ENCODE results near the gene DAGLA. TPM values are rescaled to one million over a fixed set of nuclear protein-coding genes. Genes with fewer than 3 reads are reported as not detected.

DAGLA gene
- total RNA-seq, 2 experiments from 2014 or later: 0.06 to 0.13 TPM

DNA sequence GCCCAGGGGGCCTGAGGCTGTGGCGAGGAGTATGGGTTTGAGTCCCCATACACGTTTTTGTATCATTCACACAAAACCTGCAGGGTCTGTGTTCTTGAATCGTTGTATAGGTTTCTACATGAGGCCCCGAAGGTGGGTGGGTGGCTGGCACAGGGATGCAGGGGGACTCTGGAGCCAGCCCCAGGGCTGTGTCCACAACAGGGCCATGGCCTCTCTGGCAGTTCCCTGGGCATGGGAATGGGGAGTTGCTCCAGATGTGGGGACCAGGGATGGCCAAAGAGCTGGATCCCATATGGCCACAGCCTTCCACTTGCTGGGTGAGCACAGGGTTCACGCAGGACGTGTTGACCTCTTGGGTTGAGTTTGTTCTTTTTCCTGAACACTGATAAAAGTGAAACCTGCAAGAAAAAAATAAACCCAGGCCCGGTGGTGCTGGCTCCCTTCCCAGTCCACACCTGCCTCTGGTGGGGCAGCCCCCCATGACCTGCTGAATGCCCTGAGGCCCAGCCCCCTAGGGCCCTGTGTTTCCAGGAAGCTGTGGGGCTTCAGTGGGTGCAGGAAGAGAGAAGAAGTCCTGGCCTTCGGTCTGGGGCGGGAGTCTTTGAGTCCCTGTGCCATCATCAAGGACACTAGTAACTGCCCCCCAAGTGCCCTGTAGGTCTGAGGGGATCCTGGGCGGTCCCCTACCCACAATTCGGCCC lies 88.3 kb downstream of the DAGLA start:
- ChIA-PET CTCF (no interaction called here), POLR2A (no interaction called here)

DNA sequence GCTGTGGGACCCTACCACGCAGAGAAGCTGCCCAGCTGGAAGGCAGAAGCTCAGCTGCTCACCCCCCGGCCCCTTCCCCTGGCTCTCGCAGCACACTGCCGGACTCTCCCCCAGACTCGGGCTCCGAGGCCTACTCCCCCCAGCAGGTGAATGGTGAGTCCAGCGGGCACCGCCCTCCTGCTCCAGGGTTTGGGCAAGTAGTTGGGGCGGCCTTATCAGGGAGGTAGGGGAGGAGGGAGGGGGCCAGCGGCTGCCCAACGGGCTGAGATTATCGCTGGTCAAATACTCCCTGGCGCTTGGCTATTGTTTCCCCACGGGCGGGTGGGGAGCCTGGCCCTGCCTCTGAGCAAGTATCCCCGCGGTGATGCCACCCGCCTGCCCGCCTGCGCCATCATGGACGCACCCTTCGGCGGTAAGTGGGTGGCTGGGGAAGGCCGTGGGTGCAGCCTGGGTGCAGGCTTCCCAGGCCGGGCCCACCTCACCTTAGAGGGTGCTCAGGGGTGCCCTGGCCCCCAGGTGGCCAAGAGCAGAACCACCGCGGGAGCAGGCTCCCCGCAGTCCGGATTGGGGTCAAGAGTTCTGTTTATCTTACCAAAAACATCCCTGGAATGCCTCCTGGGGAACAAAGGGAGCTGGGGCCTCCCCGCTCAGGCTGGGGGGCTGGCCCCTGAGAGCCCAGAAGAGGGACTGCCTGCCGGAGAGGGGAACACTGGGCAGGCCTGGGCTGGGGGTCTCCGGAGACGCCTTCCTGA lies 89.2 kb downstream of the DAGLA start:
- ChIA-PET POLR2A (no interaction called here), CTCF (no interaction called here)

- POLR2A ChIA-PET: no interaction called here
- CTCF ChIA-PET: no interaction called here
Observed at GRCh38 chr11:61769946-61770683, 89.9 kb downstream of the DAGLA start.

DNA sequence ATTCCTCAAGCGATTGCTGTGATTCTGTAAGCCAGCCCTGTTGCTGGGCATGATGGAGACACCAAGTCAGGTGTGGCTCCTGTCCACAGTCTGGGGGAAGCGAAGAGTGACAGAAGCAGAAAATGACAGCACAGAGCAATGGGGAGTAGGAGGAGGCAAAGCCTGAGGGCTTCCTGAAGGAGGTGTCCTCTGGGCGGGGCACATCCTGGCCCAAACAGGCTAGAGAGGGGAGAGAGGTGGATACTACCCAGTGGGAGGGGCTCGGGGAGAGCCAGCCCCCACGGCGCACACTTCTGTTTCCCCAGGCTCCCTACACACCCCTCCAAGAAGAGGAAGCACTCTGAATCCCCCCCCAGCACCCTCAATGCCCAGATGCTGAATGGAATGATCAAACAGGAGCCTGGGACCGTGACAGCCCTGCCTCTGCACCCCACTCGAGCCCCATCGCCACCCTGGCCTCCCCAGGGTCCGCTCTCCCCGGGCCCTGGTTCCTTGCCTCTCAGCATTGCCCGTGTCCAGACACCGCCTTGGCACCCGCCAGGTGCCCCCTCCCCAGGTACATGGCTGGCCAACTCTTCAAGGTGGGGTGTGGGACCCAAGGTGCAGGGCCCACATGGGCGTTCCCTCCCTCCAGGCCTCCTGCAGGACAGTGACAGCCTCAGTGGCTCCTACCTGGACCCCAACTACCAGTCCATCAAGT lies 91.2 kb downstream of the DAGLA start:
- CTCF ChIA-PET: no interaction called here

GRCh38 chr11:61771985-61772455 lies 91.8 kb downstream of the DAGLA start:
- POLR2A ChIA-PET: no interaction called here
- CTCF ChIA-PET: interaction anchor here (1.7 kb wide), 1 partner anchor 21 kb away, joined by 6 read pairs; no protein-coding TSS in a partner anchor

More for the DNA sequence above, 91.2 kb downstream of the DAGLA start:
- POLR2A ChIA-PET: no interaction called here

GRCh38 chr11:61773356-61773755 lies 93.2 kb downstream of the DAGLA start:
- ChIA-PET POLR2A (interaction anchor here (0.7 kb wide), 1 partner anchor 40 kb away, joined by 9 read pairs; no protein-coding TSS in a partner anchor), CTCF (interaction anchor here (1.7 kb wide), 1 partner anchor 22 kb away, joined by 6 read pairs; no protein-coding TSS in a partner anchor)

DNA sequence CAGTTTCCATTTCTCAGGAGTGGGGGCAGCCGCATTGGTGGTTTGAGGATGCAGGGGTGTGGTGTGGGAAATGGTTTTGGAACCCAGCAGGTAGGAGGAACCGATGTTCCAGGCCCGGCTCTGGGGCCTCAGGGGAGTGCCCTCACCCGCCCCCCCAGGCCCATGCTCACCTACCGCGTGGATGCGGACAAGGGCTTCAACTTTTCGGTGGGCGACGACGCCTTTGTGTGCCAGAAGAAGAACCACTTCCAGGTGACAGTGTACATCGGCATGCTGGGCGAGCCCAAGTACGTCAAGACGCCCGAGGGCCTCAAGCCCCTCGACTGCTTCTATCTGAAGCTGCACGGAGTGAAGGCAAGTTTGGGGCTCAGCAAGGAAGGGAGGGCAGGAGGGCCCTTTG lies 93.6 kb downstream of the DAGLA start:
- CTCF ChIA-PET: no interaction called here
- POLR2A ChIA-PET: no interaction called here

DNA sequence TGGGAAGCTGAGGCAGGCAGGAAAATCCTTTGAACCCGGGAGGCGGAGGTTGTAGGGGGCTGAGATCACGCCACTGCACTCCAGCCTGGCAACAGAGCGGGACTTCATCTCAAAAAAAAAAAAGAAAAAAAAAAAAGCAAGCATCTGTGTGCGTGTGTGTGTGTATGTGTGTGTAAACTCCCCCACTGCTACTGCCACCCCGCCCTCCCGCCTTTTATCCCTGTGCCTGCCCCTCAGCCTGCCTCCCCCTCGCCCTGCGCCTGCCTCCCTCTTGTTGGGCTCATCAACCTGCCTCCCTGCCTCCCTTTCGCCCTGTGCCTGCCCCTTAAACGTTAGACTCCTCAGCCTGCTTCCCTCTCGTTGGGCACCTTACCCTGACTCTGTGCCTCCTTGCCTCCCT lies 94.2 kb downstream of the DAGLA start:
- ChIA-PET CTCF (interaction anchor here (1.3 kb wide), 1 partner anchor 27 kb away, joined by 3 read pairs; no protein-coding TSS in a partner anchor), POLR2A (no interaction called here)

DNA sequence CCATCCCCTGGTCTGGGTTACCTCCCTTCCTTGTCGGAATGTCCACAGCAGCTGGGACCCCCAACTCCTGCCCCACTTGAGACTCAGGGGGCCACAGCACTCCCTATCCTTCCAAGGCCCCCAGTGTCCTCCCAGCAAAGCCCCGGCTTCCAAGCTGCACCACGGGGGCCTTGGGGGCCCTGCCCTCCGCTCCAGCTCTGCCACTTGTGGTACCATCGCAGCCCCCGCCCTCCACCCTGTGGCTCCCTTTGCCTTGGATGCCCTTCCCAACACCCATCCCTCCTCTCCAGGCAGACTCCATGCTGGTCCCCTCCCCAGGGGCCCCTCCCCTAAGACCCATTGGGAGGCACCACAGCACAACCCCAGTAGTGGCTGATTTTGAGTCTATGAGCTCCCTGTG lies 94.9 kb downstream of the DAGLA start:
- POLR2A ChIA-PET: no interaction called here
- CTCF ChIA-PET: interaction anchor here (1.3 kb wide), 1 partner anchor 27 kb away, joined by 3 read pairs; no protein-coding TSS in a partner anchor

DNA sequence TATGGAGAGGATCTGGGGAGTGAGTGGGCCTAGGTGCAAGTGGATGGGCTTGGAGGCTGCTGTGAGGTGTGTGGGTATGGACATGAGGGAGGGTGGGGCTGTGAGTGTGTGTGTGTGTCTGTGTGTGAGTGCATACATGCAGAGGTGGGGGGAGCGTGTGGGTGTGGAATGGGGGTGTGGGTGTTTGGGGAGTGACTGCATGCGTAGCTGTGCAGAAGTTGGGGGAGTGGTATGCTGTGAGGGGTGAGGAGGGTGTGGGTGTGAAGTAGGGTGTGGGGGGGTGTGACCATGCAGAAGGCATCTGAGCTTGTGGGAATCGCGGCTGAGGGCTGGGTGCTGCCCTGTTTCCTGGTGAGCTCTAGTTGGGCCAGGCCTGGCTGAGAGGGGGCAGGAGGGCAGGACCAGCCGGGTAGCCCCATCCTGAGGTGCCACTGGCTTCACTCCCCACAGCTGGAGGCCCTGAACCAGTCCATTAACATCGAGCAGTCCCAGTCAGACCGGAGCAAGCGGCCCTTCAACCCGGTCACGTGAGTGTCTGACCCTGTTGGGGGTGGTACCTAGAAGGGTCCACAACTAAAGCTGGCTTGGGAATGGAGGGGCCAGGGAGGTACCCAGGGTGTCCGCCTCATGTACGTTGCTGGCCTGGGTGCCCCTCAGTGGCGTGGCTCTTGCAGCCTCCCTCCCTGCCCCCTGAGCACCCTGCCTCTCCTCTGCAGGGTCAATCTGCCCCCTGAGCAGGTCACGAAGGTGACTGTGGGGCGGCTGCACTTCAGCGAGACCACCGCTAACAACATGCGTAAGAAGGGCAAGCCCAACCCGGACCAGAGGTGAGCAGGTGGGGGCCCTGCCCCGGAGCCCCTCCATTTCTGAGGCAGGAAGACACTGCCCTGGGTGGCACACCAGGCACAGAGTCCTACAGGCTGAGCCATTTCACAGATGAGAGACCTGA lies 95.7 kb downstream of the DAGLA start:
- ChIA-PET CTCF (interaction anchor here (0.7 to 2.0 kb wide), 5 partner anchors 9 to 43 kb away, joined by 3 to 5 read pairs (median 3); no protein-coding TSS in a partner anchor), POLR2A (no interaction called here)

- CTCF ChIA-PET: interaction anchor here (0.7 to 2.0 kb wide), 3 partner anchors 10 to 43 kb away, joined by 3 to 5 read pairs (median 3); no protein-coding TSS in a partner anchor
- POLR2A ChIA-PET: no interaction called here
Observed at GRCh38 chr11:61776561-61777075, 96.4 kb downstream of the DAGLA start.

DNA sequence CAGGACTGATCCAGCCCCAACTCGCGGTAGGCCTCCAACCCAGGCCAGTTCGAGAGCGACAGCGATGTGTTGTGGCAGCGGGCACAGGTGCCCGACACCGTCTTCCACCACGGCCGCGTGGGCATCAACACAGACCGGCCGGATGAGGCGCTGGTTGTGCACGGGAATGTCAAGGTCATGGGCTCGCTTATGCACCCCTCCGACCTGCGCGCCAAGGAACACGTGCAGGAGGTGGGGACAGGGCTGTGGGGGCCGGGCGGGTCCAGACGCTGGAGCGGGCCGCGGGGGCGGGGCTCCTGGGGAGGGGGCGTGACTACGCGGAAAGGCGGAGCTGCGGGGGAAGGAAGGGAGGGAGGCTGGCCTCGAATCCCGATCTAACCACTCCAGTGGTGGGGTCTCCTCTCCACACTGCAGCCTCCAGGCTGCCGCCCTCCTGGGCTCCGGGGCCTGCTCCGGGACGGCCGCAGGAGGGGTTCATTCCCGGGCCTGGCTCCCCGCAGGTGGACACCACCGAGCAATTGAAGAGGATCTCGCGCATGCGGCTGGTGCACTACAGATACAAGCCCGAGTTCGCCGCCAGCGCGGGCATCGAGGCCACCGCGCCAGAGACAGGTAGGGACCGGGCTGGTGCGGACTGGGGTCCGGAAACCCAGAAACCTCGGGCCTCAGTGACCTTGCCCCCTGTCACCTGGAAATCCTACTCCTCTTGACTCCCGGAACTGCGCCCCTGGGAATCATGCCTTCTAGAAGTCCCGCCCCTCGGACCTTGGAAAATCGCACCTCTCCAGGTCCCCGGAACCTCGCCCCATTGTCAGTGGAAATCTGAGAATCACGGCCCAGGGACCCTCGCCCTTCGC lies 97.3 kb downstream of the DAGLA start:
- ChIA-PET POLR2A (no interaction called here), CTCF (interaction anchor here (2.0 kb wide), 1 partner anchor 28 kb away, joined by 5 read pairs; no protein-coding TSS in a partner anchor)

- POLR2A ChIA-PET: no interaction called here
- CTCF ChIA-PET: no interaction called here
Observed at GRCh38 chr11:61778357-61778886, 98.2 kb downstream of the DAGLA start.

GRCh38 chr11:61778920-61779650 lies 98.9 kb downstream of the DAGLA start:
- ChIA-PET POLR2A (no interaction called here), CTCF (interaction anchor here (1.8 kb wide), 1 partner anchor 14 kb away, joined by 4 read pairs; the partner anchor contains the start of genes FEN1 and TMEM258)

- ChIA-PET CTCF (interaction anchor here (1.1 to 1.8 kb wide), 3 partner anchors 13 to 23 kb away, joined by 3 to 4 read pairs (median 3); partner anchors contain the start of genes FEN1 and TMEM258), POLR2A (no interaction called here)
Observed at GRCh38 chr11:61779666-61780525, 99.7 kb downstream of the DAGLA start.

Measured in activated CD8-positive, alpha-beta memory T cell treated with anti-CD3 and anti-CD28 coated beads for 36 hours (primary cell).